Stimulated activated CD8-positive, alpha-beta memory T cell treated with anti-CD3 and anti-CD28 coated beads, Interleukin-15, amount 100 ng/mL, for 4 hours (primary cell): ENCODE measurements around the gene NDUFA13.

Experiments
- DNase-seq, 2 donors: peaks; one replicate each; pipeline ENCODE4 v3.0.0-alpha.2; 2020; ENCODE audit warnings: low read depth in 2 of 2

The NDUFA13 gene

GRCh38 chr19:19547674-19548336 is 31.8 kb downstream of the NDUFA13 start:
- no peak for DNase-seq

- no peak for DNase-seq
These were observed 33.1 kb downstream of the NDUFA13 start for GRCh38 chr19:19548915-19549759.

- no peak for DNase-seq
These were observed 33.9 kb downstream of the NDUFA13 start for GRCh38 chr19:19549804-19550464.

GRCh38 chr19:19550485-19550929 is 34.5 kb downstream of the NDUFA13 start:
- no peak for DNase-seq

GRCh38 chr19:19550972-19551852 is 35.2 kb downstream of the NDUFA13 start:
- DNase-seq, result no peak

- DNase-seq, result no peak
These were observed 35.8 kb downstream of the NDUFA13 start for GRCh38 chr19:19551853-19552192.

- no peak for DNase-seq
These were observed 36.8 kb downstream of the NDUFA13 start for GRCh38 chr19:19552798-19553197.

- DNase-seq, result no peak
These were observed 37.6 kb downstream of the NDUFA13 start for GRCh38 chr19:19553670-19554069.

GRCh38 chr19:19554074-19555023 is 38.3 kb downstream of the NDUFA13 start:
- DNase-seq, result peak in 1 of 2 donors; percentile 24

- DNase-seq, result no peak
These were observed 42.0 kb downstream of the NDUFA13 start for GRCh38 chr19:19558055-19558454.

- no peak for DNase-seq
These were observed 42.6 kb downstream of the NDUFA13 start for GRCh38 chr19:19558636-19559035.

- no peak for DNase-seq
These were observed 43.9 kb downstream of the NDUFA13 start for GRCh38 chr19:19559931-19560330.

- no peak for DNase-seq
These were observed 46.1 kb downstream of the NDUFA13 start for GRCh38 chr19:19561946-19562664.

GRCh38 chr19:19562665-19563347 is 46.8 kb downstream of the NDUFA13 start:
- DNase-seq, result peak in 1 of 2 donors; percentile 32

GRCh38 chr19:19563348-19563848 is 47.4 kb downstream of the NDUFA13 start:
- DNase-seq, result no peak

GRCh38 chr19:19566306-19566705 is 50.3 kb downstream of the NDUFA13 start:
- DNase-seq, result no peak

- no peak for DNase-seq
These were observed 51.4 kb downstream of the NDUFA13 start for GRCh38 chr19:19567391-19567790.

GRCh38 chr19:19568802-19569756 is 53.1 kb downstream of the NDUFA13 start:
- DNase-seq, result no peak
